Retina (tissue), 1 donor: ENCODE results near the gene ZNF100.
"Not testable (repeated sequence)": the region's sequence is repeated elsewhere in the genome, so short reads cannot be mapped to it uniquely, and the experiment has no call there.

Experiments used
- DNase-seq: peaks from one replicate; pipeline ENCODE4 v3.0.0-alpha.2; 2016

ZNF100 gene

GRCh38 chr19:21767065-21767800 lies at the start of gene ZNF100:
Gene ZNF100 (minus strand): TSS chr19:21767579. CDS start chr19:21767429, 150 bp downstream.
- DNase-seq, result peak; percentile 96

DNA sequence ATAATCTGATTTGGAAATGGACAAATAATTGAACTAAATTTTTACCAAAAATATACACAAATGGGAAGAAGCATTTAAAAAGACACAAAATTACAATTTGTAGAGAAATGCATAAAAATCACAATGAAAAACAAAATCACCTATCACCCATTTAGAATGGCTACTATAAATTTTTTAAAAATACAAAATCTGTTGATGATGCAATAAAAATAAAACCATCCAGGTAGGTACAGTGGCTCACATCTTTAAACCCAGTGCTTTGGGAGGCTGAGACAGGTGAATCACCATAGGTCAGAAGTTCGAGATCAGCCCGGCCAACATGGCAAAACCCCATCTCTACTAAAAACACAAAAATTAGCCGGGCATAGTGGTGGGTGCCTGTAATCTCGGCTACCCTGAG lies 45.1 kb upstream of the ZNF100 start:
- DNase-seq, result no peak

DNA sequence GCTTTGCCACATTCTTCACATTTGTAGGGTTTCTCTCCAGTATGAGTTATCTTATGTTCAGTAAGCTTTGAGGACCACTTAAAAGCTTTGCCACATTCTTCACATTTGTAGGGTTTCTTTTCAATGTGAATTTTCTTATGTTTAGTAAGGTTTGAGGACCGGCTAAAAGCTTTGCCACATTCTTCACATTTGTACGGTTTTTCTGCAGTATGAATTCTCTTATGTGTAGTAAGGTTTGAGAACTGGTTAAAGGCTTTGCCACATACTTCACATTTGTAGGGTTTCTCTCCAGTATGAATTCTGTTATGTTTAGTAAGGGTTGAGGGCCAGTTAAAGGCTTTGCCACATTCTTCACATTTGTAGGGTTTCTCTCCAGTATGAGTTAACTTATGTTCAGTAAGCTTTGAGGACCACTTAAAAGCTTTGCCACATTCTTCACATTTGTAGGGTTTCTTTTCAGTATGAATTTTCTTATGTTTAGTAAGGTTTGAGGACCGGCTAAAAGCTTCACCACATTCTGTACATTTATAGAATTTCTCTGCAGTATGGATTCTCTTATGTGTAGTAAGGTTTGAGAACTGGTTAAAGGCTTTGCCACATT lies 41.1 kb upstream of the ZNF100 start:
- DNase-seq, result not testable (repeated sequence)

DNA sequence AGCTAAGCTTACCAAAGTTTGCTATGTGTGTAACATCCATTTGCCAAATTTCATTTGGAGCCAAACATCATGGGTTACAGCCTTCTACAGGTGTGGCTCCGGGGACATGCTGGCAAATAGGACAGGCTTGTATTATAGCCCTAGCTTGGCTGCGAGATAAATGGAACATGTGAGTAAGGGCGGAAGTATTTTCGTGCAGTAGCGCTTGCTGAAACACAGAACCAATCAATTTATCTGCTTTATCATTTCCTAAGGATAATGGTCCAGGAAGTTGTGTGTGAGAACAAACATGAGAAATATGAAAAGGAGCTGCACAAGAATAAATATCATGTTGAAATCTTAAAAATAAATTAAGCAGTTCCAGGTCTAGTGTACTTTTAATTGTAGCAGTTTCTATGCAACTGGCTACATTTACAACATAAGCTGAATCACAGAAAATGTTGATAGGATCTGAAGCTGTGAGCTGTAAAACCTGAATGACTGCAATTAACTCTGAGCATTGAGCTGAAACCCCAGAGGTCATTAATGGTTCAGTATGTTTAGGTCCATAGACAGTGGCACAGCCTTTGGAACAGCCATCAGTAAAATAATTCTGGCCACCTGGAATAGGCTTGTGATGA lies 22.2 kb upstream of the ZNF100 start:
- DNase-seq, result no peak

DNA sequence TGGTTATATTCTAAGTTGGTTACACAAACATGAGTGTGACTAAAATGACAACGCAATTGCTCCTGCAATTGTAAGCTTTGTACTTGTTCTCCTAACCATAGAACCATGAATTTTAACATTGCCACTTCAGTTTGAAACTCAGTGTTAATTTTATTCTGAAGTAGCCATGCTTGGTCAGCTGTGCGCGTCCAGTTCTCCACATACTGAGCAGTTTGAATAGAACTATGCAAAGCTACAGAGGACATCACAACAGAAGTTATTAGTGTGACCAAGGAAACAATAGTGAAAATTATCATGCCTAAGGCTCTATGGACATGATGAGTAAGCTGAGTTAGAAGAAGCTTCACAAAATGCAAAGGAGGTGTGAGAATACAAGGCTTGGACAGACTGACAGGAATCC lies 19.6 kb upstream of the ZNF100 start:
- no peak for DNase-seq

DNA sequence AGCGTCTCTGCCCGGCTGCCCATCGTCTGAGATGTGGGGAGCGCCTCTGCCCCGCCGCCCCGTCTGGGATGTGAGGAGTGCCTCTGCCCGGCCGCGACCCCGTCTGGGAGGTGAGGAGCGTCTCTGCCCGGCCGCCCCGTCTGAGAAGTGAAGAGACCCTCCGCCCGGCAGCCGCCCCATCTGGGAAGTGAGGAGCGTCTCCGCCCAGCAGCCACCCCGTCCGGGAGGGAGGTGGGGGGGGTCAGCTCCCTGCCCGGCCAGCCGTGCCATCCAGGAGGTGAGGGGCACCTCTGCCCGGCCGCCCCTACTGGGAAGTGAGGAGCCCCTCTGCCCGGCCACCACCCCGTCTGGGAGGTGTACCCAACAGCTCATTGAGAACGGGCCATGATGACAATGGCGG lies 8.4 kb upstream of the ZNF100 start:
- not testable (repeated sequence) for DNase-seq

- not testable (repeated sequence) for DNase-seq
Measured at GRCh38 chr19:21766705-21767064, 694 bp downstream of the ZNF100 start.

DNA sequence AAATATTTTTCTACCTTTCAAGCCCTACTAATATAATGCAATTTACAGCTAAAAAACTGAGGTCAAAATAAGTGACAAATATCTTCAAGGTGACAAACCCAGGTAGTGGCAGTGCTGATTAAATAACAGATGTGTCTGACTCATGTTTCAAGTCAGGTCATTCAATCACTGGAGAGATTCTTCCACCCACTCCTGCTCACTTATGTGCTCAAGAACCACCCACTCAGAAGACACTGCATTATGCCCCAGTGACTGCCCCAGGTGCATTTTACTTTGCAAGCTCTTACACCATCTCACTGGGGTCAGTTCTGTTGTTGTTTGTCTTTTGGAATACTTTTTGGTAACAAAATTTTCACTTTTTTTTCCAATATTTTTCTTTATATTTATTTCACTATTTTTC lies 2.2 kb downstream of the ZNF100 start:
- no peak for DNase-seq

DNA sequence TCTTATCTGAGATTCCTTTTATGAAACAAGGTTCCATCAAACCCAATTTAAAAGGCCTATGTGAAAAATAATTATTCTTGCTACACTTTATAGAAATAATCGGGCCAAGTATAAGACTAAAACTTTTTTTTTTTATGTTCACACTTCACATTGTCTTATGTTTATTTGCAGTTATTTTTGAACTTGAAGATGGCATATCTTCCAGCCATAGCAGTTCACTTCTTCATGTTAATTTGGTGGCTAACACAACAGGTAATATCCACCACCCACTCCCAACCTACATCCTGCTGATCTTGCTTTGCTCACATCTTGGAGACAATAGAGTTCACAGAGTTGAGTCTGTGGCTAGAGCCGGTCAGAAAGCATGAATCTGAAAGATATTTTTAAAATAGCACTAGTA lies 5.8 kb downstream of the ZNF100 start:
- DNase-seq, result not testable (repeated sequence)

- DNase-seq, result no peak
Measured at GRCh38 chr19:21758296-21758695, 9.1 kb downstream of the ZNF100 start.

DNA sequence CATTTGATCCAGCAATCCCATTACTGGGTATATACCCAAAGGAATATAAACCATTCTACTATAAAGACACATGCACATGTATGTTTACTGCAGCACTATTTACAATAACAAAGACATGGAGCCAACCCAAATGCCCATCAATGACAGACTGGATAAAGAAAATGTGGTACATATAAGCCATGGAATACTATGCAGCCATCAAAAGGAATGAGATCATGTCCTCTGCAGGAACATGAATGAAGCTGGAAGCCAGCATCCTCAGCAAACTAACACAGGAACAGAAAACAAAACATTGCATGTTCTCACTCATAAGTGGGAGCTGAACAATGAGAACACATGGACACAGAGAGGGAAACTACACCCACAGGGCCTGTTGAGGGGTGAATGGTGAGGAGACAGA lies 11.8 kb downstream of the ZNF100 start:
- not testable (repeated sequence) for DNase-seq

DNA sequence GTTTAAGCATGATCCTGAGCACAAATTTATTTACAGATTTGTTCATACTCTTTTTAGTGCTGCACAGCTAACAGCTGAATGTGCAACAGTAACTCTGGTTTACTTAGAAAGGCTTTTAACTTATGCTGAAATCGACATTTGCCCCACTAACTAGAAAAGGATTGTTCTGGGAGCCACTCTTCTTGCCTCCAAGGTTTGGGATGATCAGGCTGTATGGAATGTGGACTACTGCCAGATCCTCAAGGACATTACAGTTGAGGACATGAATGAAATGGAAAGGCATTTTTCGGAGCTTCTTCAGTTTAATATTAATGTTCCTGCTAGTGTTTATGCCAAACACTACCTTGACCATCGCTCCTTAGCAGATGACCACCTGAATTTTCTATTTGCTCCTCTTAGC lies 16.0 kb downstream of the ZNF100 start:
- DNase-seq, result no peak

DNA sequence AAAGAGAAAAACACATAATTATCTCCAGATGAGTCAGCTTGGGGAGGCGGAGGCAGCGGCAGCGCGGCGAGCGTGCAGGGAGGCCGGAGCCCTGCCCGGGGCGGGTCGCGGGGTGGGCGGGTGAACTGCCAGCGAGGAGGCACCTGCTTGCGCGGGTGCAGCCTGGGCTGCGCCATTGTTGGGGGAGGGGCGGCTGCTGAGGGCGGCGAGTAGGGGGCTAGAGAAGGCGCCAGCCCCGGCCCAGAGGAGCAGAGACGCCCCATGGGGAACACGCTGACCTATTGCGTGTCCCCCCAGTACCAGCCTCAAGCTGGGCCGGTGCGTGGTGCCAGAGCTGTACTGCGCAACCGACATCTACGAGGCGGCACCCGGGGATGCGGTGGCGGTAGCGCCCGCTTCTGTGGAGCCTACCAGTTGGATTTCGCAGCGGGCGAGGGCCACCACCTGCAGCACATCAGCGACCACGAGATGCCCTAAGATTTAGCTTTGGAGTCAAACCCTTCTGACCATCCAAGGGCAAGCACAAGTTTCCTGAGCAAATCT lies 16.7 kb downstream of the ZNF100 start:
- no peak for DNase-seq

- no peak for DNase-seq
Measured at GRCh38 chr19:21749090-21749489, 18.3 kb downstream of the ZNF100 start.

DNA sequence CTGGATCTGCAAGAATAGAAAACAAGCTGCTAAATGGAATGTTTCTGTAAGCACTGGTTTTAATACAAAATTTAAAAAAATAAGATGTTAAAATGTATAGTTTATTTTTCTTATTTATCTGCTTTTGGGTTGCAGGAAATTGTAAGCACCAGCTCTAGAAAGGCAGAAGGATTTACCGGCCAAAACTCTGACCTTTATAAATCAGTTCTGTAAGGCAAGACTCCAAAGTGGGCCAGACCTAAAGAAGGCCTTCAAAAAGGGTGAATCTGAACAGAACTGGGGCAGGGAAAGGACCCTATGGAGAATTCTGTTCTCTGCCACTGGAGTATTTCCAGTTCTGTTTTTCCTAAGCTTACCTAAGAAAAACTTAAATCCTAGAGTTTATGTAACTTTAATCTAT lies 19.3 kb downstream of the ZNF100 start:
- DNase-seq, result no peak

DNA sequence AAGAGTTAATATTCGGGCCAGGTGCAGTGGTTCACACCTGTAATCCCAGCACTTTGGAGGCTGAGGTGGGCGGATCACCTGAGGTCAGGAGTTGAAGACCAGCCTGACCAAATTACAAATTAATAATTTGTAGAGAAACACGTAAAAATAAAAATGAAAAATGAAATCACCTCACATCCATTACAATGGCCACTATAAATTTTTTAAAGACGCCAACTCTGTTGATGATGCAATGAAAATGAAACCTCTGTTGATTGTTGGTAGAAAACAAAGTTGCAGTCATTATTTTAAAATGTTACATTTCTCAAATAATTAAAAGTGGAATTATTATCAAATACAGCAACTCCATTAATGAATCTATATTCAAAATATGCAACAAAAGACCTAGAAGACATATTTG lies 26.8 kb downstream of the ZNF100 start:
- DNase-seq, result no peak

DNA sequence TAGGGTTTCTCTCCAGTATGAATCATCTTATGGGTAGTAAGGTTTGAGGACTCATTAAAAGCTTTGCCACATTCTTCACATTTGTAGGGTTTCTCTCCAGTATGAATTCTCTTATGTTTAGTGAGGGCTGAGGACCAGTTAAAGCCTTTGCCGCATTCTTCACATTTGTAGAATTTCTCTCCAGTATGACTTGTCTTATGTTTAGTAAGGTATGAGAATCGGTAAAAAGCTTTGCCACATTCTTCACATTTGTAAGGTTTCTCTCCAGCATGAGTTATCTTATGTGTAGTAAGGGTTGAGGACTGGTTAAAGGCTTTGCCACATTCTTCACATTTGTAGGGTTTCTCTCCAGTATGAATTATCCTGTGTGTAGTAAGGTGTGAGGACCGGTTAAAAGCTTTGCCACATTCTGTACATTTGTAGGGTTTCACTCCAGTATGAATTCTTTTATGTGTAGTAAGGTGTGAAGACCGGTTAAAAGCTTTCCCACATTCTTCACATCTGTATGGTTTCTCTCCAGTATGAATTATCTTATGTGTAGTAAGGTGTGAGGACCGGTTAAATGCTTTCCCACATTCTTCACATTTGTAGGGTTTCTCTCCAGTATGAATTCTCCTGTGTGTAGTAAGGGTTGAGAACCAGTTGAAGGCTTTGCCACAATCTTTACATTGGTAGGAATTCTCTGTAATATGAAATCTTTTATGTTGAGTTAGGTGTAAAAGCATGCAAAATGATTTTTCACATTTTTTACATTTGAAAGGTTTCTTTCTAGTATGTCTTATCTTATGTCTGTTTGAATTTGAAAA lies 40.2 kb downstream of the ZNF100 start:
- DNase-seq, result not testable (repeated sequence)

DNA sequence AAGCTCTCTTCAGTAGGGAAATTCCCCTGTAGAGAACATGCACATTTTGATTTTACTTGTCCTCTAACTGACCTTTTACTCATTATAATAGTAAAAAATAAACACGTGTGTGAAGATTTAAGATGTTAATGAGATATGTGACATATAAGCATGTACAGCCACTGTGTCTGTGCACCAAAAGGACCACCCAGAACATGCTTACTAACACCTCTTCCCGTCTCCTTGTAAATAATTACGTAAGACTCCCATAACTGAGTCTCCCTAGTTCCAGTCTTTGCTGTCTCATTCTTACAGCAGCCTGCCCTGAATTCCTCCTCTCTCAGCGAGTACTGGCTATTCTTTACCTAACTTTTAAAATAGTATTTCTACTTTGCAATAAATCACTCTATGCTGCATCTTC lies 53.6 kb downstream of the ZNF100 start:
- no peak for DNase-seq

- DNase-seq, result no peak
Measured at GRCh38 chr19:21709464-21709863, 57.9 kb downstream of the ZNF100 start.

GRCh38 chr19:21707878-21708277 lies 59.5 kb downstream of the ZNF100 start:
- not testable (repeated sequence) for DNase-seq

GRCh38 chr19:21707065-21707464 lies 60.3 kb downstream of the ZNF100 start:
- no peak for DNase-seq

- no peak for DNase-seq
Measured at GRCh38 chr19:21705393-21705792, 62.0 kb downstream of the ZNF100 start.

DNA sequence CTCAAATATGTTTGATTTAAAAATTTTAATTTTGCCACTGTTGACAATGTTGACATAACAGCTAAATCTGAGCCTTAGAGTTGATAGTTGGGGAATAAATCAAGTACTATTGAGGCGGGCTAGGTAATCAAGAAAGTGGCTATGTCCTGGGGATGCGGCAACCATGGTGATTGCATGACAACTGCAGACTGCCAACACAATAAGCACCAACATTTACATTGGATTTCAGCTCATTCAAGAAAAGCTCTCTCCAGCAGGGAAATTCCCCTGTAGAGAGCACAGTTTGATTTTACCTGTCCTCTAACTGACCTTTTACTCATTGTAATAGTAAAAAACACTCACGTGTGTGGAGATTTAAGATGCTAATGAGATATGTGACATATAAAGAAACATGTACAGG lies 63.1 kb downstream of the ZNF100 start:
- DNase-seq, result no peak
